GM21737 (cell line): ENCODE measurements around the gene TMEM207.
"Not testable (repeated sequence)": the region's sequence is repeated elsewhere in the genome, so short reads cannot be mapped to it uniquely, and the experiment has no call there.

Experiments used
- ATAC-seq: cut with Tn5 transposase; IDR thresholded peaks from one replicate; pipeline ENCODE4 v1.9.1; 2021; ENCODE audit warnings: mild to moderate bottlenecking, moderate library complexity; ENCODE audit not compliant: unreplicated experiment

The TMEM207 gene

DNA sequence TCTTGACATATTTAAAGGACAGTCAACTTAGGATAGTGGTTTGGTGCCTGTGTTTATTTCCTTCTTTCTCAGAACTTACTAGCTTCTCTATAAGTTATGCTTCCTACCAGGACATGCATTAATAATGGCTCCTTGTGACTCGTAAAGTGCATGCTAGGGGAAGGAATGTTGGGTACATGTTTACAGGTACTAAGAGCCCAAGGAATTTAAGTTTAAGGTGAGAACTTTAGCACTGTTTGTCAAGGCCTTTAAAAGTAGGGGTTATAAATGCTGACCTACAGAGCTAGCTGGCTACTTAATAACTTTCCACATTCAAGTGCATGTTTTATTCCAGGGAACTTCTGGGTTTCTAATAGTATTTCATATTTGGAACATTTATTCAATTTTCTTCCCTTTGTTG, at the start of gene TMEM207:
Gene TMEM207, minus strand, starts transcription at position 101 of the 400 bp plus-strand sequence. Its CDS starts 92 bp downstream, at position 9.
- no peak for ATAC-seq

DNA sequence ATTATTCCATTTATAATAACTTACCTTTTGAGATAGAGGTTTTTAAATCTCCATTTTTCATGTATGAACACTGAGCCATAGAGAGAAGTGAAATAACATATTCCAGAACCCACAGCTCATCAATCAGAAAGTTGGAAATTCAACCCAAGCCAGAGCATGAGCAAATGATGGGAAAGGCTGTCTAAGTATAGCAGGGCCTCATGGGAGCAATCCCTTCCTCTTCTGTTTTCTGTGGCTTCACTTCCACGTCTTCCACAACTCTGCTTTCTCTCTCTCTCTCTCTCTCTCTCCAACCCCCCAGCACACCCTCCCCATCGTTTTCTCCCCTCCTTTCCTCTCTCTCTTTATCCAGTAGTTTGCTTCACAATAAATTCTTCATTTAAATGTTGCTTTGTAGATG, 49.4 kb upstream of the TMEM207 start:
- no peak for ATAC-seq

DNA sequence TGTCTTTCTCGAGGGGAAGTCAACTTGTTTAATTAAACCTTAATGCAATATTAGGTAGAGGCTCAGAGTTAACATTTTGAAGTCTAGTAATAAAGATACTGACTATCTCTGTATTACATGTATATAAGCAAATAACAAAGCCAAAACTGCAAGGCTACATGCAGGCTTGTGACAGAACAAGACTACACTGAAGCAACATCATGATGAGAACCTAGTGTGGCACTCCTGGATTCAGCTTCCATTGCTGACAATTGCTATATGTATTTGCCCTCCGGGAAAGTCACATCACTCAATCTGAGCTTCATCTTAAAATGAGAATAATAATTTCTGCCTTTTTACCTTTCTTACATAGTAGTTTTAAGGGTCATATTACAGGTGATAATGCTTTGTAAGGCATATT, 48.6 kb upstream of the TMEM207 start:
- no peak for ATAC-seq

DNA sequence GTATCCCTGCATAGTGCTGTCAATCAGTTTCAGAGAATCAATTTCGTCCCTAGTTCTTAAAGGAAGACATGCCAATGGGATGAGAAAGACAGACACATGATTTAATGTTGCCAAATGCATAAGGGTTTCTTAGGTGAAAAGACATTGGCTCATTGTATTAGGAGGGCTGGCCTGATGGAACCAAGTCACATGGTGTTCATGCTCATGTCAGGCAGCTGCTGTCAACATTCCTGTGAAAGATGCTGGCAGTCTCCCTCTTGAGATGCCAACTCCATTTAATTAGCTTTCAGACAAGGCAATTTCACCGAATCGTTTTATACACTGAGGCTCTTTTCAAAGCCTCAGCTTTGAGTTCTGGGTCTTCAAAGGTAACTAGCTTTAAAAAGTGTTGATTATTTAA, 48.1 kb upstream of the TMEM207 start:
- ATAC-seq = no peak

DNA sequence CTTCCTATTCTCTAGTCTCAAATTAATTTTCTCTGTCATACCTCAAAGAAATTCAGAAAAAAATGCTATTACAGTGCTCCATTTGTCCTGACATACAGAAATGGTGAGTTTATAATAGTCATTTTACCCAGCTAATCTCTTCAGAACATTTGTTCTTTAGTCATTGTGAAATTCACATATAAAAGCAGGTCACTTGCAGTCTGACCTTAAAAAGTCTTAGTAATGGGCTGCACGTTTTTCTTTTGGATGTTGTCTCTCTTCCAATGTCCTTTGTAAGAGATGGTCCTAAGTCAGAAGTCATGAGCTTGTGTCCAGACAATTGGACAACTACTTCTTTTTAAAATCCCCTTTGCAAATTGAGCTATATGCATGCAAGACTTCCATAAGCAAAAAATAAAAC, 47.2 kb upstream of the TMEM207 start:
- ATAC-seq = no peak

DNA sequence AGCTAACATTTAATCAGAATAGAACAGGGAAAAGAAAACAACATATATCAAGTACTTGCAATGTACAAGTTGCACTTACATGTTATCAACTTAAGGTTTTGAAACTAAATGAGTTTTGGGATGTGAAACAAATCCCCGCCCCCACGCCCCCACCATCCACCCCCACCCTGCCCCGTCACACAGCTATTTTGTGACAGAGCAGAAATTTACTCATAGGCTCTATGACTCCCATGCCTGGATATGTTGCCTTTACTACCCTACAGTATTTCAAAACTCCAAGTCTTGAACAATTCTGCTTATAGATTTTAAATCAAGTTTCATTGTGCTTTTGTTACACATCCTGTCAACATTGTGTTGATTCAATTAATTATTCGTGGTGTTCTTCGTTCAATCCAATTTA, 46.1 kb upstream of the TMEM207 start:
- no peak for ATAC-seq

DNA sequence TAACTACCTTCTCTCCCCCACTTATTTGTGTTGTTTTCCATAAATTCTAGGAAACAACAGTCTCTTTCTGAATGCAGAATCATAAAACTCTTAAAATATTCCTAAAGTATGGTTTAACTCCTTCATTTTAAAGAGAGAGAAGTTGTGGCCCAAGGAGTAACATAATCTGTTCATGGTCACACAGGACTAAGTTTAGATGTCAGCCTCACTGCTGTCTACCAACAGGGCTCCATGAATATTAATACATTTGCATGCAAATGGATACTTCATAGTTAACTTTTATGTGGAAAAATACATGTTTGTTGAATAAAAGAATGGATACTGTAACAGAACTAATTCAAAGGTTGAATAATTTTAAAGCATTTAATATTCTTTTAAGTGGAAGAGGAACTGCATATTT, 45.7 kb upstream of the TMEM207 start:
- no peak for ATAC-seq

DNA sequence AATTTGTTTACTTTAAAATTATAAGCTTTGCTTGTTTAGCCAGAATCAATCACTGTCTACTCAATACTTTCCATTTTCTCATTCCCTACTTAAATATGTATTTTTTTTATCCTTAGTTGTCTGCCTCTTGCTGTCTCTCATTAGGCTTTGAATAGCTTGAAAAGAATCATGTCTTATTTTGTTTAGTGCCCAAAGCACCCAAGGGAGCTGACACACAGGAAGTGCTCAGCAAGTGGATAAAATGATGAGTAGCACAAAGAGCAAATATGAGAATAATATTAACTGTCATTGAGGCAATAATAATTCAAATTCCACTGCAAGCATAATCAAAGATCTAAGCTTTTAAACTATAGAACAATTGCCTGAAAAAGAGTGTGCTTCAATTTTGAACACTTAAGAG, 45.2 kb upstream of the TMEM207 start:
- no peak for ATAC-seq

DNA sequence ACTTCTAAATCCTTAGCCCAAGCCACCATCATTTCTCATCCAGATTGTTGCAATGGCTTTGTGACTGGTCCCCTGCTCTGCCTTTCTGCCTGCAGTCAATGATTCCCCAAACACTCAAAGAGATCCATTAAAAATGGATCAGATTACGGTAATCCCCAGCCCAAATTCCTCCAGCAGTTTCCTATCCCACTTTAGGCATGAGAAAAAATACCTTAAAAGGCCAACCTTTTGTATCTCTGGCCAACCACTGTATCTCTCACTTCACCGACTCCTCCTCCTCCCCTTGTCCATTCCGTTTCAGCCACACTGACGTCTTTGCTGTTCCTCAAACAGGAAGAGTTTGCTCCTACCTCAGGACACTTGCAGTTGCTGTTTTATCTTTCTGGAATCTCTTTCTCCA, 43.3 kb upstream of the TMEM207 start:
- no peak for ATAC-seq

DNA sequence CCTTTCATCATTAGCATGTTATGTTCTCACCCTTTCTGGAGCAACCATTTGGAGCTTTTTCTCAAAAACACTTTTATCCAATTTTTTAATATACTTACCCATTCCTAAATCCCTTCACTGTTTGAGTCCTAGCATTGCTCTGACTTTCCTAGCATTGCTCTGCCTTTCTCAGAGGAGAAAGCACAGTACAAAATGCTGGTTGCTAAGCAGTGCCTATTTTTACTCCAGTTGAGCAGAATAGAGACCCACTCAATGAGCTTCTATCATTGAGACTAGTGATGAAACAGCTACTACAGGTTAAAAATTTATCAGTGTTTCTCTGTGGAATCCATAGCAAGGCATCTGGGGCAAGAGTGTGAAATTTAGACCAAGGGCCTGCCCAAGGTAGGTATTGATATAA, 42.4 kb upstream of the TMEM207 start:
- no peak for ATAC-seq

DNA sequence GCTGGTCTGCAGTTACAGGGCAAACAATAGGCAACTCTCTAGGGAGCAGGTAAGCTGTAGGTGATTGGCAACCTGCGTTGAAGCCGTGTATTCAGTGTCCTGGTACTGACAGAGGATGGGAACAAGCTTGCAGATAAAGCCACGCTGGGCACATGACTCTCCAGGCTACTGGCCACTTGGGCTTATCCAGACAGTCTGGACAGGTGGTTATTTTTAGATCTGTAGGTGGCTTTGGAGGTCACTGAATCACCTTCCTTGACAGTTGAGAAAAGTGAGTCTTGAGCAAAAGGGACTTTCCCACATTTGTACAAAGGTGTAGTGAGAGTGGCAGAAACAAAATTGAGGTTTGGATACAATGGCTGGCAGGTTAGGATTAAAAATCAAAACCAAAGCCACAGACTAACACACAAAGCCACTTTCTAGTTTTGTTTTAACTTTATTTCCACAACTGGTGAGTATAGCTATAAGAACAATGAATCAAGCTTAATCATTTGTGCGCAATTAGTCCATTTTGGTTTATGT, 41.9 kb upstream of the TMEM207 start:
- no peak for ATAC-seq

DNA sequence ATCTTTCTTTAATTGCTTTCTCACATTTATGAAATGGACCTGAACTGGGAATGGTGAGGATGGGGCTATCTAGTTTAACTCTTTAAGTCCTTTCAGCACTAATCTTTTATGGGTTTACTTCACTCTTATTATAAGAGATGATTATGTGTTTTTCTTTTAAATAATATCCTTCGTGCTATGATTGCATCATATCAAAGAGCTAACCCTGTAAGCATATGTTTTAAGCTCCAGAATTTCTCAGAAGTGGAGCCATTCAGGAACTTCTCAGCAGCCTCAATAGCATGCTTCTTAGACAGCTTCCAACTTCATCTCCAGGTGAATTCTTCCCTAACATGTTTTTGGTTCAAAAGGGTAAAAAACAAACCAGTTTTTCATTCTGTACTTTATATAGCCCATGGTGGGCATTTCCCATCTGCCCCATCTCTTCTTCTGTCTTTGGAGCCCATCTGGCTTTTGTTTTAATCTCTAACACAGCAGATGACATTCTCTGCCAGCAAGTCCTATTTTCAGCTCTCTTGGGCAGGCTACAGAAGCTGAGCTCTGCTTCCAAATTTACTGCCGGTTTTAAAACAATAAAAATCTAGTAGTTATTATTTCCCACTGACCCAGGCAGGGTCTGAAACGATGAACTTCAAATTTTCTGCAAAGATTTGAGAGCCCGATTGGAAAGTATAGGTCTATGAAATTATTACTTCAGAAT, 37.4 kb upstream of the TMEM207 start:
- ATAC-seq = no peak

DNA sequence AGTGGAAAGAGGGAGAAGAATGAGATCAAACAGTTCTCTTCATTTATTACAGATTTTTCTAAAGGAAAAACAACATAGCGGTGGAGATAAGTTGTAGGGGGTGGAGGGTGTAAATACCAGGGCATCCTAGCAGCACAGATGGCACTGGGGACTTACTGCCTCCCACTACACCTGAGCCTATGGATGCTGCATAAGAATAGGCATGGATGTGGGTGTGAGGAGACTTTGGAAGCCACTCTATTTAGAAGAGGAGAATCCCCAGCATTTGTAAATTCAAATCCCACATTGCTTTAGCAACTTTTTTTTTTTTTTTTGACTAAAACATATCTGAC, 36.8 kb upstream of the TMEM207 start:
- no peak for ATAC-seq

DNA sequence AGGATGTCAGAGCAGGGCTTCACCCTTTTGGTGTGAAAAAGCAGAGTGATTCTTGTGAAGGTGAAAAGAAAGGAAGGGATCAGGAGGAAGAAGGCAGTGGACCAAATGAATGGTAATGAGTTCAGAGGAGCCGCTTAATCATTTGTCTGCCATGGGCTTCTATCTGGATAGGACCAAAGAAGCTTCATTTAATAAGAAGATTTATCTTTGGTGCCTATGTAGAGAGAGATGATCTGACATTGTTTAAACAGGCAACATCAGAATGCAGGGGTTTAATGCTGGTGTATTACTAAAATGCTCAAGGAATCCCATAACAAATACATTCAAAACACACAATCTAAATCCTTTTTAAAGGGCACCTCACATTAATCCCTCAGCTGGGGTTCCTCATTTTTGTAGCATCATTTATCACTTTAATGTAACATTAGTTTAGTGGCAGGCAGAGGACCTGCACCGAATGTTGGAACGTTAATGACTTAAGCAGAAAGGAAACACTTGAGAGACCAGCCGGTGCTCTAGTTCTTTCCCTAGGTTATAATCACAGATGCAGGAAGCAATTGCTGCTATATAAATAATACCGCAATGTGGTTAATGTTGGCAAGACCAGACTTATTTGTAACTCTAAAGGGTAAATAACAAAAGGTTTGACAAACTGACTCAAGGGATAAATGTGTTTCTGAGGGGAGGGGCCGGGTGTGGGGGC, 36.3 kb upstream of the TMEM207 start:
- ATAC-seq = no peak

DNA sequence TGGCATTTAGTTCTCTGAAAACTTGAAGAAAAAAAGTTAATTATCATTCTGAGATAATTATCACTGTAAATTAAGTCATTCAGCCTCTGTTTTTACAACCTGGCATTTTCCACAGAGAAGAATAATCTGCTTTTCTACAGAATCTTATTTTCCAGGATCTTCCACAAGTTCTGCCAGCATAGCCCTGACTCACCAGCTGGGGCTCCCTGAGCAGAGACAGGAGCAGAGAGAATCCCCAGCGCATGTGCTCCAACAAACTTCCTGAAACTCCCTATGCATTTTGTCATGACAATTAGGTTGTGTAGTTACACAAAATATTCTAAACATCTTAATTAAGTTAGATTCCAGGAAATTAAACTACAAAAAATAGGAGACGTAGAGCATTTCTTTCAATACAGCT, 32.1 kb upstream of the TMEM207 start:
- no peak for ATAC-seq

DNA sequence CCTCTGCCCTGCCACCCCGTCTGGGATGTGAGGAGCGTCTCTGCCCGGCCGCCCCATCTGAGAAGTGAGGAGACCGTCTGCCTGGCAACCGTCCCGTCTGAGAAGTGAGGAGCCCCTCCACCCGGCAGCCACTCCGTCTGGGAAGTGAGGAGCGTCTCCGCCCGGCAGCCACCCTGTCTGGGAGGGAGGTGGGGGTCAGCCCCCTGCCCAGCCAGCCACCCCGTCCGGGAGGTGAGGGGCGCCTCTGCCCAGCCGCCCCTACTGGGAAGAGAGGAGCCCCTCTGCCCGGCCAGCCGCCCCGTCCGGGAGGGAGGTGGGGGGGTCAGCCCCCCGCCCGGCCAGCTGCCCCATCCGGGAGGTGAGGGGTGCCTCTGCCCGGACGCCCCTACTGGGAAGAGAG, 23.6 kb upstream of the TMEM207 start:
- not testable (repeated sequence) for ATAC-seq

DNA sequence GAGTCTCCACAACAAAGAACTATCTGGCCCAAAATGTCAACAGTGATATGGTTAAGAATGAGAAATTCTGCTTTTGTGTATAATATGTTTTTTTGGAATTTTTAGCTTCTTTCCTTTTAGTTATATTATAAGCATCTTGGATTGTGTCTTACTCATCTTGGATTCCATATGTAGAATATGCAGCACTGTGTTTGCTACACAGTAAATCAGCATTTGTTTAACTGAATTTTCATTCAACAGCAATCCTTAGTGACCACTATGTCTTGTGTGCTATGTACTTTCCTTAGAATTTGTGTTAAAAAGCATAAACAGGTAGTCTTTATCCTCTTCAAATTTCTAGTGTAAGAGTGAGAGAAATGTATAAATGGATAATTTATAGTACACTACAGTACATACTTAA, 18.2 kb upstream of the TMEM207 start:
- ATAC-seq = no peak

DNA sequence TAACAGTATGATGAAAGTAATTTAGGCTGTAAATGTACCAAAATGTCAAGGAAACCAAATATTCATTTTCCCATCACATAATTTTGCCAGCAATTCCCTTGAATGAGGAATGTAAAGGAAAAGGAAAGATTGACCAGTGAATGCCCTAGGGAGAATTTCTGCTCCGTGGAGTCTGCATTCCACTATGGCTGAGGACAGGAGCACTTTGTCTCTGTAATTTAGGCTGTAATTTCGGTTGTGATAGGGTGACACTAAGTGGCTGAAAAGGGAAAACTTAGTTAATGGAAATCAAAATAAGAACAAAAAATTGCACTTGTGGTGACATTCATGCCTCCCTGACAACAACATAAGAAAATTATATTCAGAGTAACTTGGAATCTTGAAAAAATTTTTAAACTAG, 8.3 kb upstream of the TMEM207 start:
- no peak for ATAC-seq

DNA sequence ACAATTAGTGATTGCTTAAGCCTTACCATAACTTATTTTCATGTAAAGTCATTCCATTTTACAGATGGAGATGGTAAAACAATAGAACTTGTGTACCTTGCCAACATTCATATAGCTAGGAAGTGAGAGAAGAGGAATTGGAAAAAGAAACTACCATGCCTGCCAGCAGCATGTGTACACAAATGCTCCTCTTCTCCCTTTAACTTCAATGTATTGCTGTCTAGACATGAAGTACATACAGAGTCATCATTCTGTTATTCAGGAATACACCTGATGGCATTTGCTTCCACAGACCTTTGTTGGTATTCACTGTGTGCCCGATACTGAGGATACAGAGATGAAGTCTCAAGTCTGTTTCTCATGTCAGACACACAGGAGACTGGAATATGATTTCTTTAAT, 7.1 kb upstream of the TMEM207 start:
- no peak for ATAC-seq

DNA sequence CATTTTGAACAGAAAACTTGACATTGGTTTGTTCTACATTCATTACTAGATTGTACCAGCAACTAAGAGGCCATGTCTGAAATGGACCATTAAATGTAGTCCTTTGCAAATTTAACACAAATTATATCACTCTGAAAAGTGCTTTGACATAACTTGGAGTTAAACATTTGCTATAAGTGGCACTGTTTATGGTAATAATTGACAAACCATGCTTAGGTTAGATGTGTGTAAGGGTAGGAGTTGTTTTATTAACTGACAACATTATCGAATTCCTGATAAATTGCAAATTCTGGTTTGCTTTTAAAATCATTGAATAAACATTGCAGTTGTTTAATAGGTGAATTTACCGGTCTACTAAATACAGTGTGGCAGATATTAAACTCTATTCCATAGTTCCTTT, 6.1 kb upstream of the TMEM207 start:
- no peak for ATAC-seq

DNA sequence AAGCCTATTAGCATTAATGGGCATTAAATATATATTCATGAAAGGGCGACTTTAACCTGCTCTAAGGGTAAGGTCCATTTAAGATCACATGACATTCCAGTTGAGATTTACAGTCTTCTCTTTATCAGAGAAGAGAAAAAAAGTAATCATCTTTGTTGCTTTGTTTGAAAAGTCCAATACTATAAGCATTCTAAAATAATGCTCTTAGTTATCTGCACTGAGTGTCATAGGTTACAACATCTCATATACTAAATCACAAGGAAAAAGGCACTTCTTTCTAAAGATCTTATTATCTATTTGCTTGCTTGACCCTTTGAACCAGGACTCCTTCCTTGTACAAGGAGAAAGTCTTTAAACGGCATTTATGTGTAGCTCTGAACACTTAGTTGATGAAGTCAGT, 1.4 kb downstream of the TMEM207 start:
- no peak for ATAC-seq

DNA sequence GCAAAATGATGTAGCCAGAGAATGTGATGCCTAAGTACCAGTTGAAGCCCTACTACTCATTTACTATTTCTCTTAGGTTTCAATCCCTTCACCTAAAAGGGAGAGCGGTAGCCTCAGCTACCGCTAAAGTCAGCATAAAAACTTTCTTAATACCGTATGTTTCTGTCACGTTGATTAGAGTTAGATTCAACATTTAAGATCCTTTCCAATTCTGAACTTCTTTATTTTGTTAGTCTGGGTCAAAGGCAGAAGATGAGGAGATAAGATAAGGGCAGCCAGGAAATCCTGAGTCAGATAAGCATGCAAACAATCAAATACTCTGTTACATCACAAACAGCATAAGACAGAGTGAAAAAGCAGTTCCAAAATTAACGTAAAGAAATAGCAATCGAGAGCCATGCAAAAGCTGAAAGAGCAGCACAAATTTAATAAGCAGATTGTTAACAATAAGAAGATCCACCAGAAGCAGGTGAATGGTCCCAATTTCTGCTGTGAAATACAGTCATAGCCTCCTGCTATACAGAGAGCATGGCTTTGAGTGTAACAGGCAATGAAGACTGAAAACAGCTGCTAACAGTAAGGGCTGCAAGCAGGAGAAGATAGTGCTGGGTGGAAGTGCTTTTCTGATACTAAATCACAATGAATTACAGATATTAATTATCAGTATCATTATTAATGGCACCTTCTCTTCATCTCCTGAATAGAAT, 3.0 kb downstream of the TMEM207 start:
- no peak for ATAC-seq
